Endothelial cell of umbilical vein (primary cell): ENCODE measurements around the gene PCGF6. TPM values are rescaled to one million over a fixed set of nuclear protein-coding genes. Genes with fewer than 3 reads are reported as not detected.

Experiments
- BruUV-seq: library from RNA; stranded (reverse); fragments of 400-500 nt; replicated peaks from 2 replicates; lab custom pipeline; 2021; lab: Mats Ljungman, UMichigan
- CTCF ChIA-PET: fragments of 300-600, 350-600 bp; sonication (Branson Sonifier 250); formaldehyde crosslinking; loops from one replicate; lab custom pipeline; 2021; ENCODE audit warnings: antibody characterized with exemption, inconsistent platforms; lab: Charles Lee
- POLR2A ChIA-PET: fragments of 300-600, 350-600 bp; sonication (Branson Sonifier 250); formaldehyde crosslinking; loops from one replicate; lab custom pipeline; 2021; ENCODE audit warnings: antibody characterized with exemption, inconsistent platforms; lab: Charles Lee
- DNase-seq: peaks from one replicate; pipeline ENCODE4 v3.0.0-alpha.2; 2011; ENCODE audit warnings: low read depth, low spot score
- FAIRE-seq: peaks from 2 replicates; lab custom pipeline; 2011; peaks lifted over from hg19 to GRCh38; lab: Jason Lieb, UNC
- H2AFZ ChIP-seq: 2 replicates; pipeline ENCODE4 v1.6.0; 2012; ENCODE audit warnings: low read depth, low read length, control low read depth, inconsistent platforms
- H3K27ac ChIP-seq: 2 replicates; pipeline ENCODE4 v1.5.1; 2011; ENCODE audit warnings: low read depth, mild to moderate bottlenecking, control low read depth, low read length, moderate library complexity; ENCODE audit not compliant: insufficient read depth
- H3K27me3 ChIP-seq, 2 experiments: 2 replicates each; pipeline versions ENCODE4 v1.6.0 to v1.6.1; 2011; ENCODE audit warnings: low read length in 2 of 2, mixed read lengths in 1 of 2; ENCODE audit not compliant: control insufficient read depth in 2 of 2, insufficient read depth in 2 of 2
- H3K36me3 ChIP-seq, 2 experiments: 2 replicates in 1 of 2; 3 replicates in 1 of 2; pipeline ENCODE4 v1.5.1; 2011; ENCODE audit warnings: low read length in 2 of 2, mild to moderate bottlenecking in 1 of 2, moderate library complexity in 1 of 2; ENCODE audit not compliant: control insufficient read depth in 2 of 2, insufficient read depth in 2 of 2; ENCODE audit errors: extremely low read depth in 1 of 2
- H3K4me1 ChIP-seq: 3 replicates; pipeline ENCODE4 v1.5.1; 2011; ENCODE audit warnings: mild to moderate bottlenecking, low read length; ENCODE audit not compliant: control insufficient read depth, insufficient read depth; ENCODE audit errors: extremely low read depth
- H3K4me2 ChIP-seq: 2 replicates; pipeline ENCODE4 v1.6.1; 2011; ENCODE audit warnings: low read length, control low read depth, mixed read lengths; ENCODE audit not compliant: insufficient read depth
- H3K4me3 ChIP-seq, 3 experiments: fragments of 200-600 bp in 1 of 3; sonication (generic), shearing (Covaris generic) in 1 of 3; replicated peaks in 1 of 3; 2 replicates each; pipeline ENCODE4 v1.5.1; 2011 to 2016; ENCODE audit warnings: control low read depth in 3 of 3, low read length in 3 of 3, mild to moderate bottlenecking in 2 of 3, inconsistent platforms in 1 of 3, low read depth in 1 of 3, moderate library complexity in 1 of 3; ENCODE audit not compliant: insufficient read depth in 1 of 3
- H3K79me2 ChIP-seq: 2 replicates; pipeline ENCODE4 v1.6.0; 2012; ENCODE audit warnings: low read length, inconsistent platforms; ENCODE audit not compliant: control insufficient read depth, insufficient read depth
- H3K9ac ChIP-seq: replicated peaks from 2 replicates; pipeline ENCODE3; 2011; ENCODE audit warnings: low read length, control low read depth; ENCODE audit not compliant: insufficient read depth; ENCODE audit errors: extremely low read depth
- H3K9me1 ChIP-seq: replicated peaks from 3 replicates; pipeline ENCODE4 v1.6.0; 2011; ENCODE audit warnings: mild to moderate bottlenecking, low read length; ENCODE audit not compliant: control insufficient read depth, insufficient read depth; ENCODE audit errors: extremely low read depth
- H3K9me3 ChIP-seq: replicated peaks from 2 replicates; pipeline ENCODE4 v1.5.1; 2012; ENCODE audit warnings: low read length, inconsistent platforms; ENCODE audit not compliant: control insufficient read depth, insufficient read depth
- H4K20me1 ChIP-seq: replicated peaks from 2 replicates; pipeline ENCODE3; 2011; ENCODE audit warnings: mild to moderate bottlenecking, low read length; ENCODE audit not compliant: control insufficient read depth, insufficient read depth; ENCODE audit errors: extremely low read depth
- EZH2 ChIP-seq: IDR thresholded peaks from 2 replicates; pipeline ENCODE4 v1.6.1; 2012; ENCODE audit warnings: borderline replicate concordance, low read depth, mild to moderate bottlenecking, moderate library complexity, low read length, inconsistent platforms; ENCODE audit not compliant: severe bottlenecking
- FOS ChIP-seq: IDR thresholded peaks from 2 replicates; pipeline ENCODE4 v1.6.1; 2011; ENCODE audit warnings: mild to moderate bottlenecking, low read length, moderate library complexity, borderline replicate concordance; ENCODE audit not compliant: insufficient read depth
- GATA2 ChIP-seq: IDR thresholded peaks from 2 replicates; pipeline ENCODE4 v1.7.0; 2011; ENCODE audit warnings: low read depth, mild to moderate bottlenecking, moderate library complexity, mixed read lengths, low read length; ENCODE audit not compliant: insufficient read length, insufficient read depth
- JUN ChIP-seq: IDR thresholded peaks from 2 replicates; pipeline ENCODE4 v1.6.1; 2011; ENCODE audit warnings: borderline replicate concordance, low read depth; ENCODE audit not compliant: insufficient read length, insufficient read depth
- MYC ChIP-seq: IDR thresholded peaks from one replicate; pipeline ENCODE4 v1.6.1; 2011; ENCODE audit warnings: mild to moderate bottlenecking, low read depth, low read length
- POLR2A ChIP-seq: IDR thresholded peaks from 2 replicates; pipeline ENCODE4 v1.6.1; 2012; ENCODE audit warnings: low read depth, mild to moderate bottlenecking, control low read depth, low read length
- POLR2AphosphoS5 ChIP-seq: IDR thresholded peaks from 2 replicates; pipeline ENCODE4 v1.6.1; 2012; ENCODE audit warnings: low read depth, mild to moderate bottlenecking, control low read depth, low read length, moderate library complexity; ENCODE audit not compliant: insufficient read depth
- dilution Hi-C: fragments of 300-500 bp; cut with MboI; formaldehyde crosslinking; loops from one replicate; pipeline ENCODE4 v1.15.0; 2019; ENCODE audit warnings: low sequenced_read_pairs; ENCODE audit not compliant: extremely low pct_ligation_motif_present
- intact Hi-C: fragments of 100-400 bp; cut with micrococcal nuclease; formaldehyde crosslinking; loops from one replicate; pipeline ENCODE4 v1.10.0; 2022
- polyA plus RNA-seq, 4 experiments: library from polyadenylated mRNA; depleted of rRNA in 3 of 4; stranded (reverse) in 3 of 4; unstranded in 1 of 4; fragments of >200 nt; gene quantifications; 2 replicates each; pipeline versions ENCODE4 v1.2.1 to v1.2.3, GENCODE V29; 2011 to 2012; ENCODE audit warnings: missing spikeins in 1 of 4
- total RNA-seq: library from RNA; stranded (reverse); gene quantifications from 2 replicates; pipeline ENCODE4 v1.2.3, GENCODE V29; 2021
- TF ChIP-seq, protein P1 (sequence below), 2 donors: IDR thresholded peaks; 1 replicate in 1 of 2; 2 replicates in 1 of 2; pipeline ENCODE4 v1.5.1; 2011; ENCODE audit warnings: low read length in 2 of 2, mild to moderate bottlenecking in 2 of 2, moderate library complexity in 2 of 2, control low read depth in 1 of 2, inconsistent platforms in 1 of 2, low read depth in 1 of 2; ENCODE audit not compliant: insufficient read depth in 1 of 2; ENCODE audit errors: extremely low read depth in 1 of 2
- TF ChIP-seq, protein P2 (sequence below): IDR thresholded peaks from 2 replicates; pipeline ENCODE4 v1.6.1; 2011; ENCODE audit not compliant: insufficient read depth, insufficient read length

Gene PCGF6
- total and polyA plus RNA-seq, 2 donors (not counting 3 experiments of a cell fraction or from before 2014, with no cell fraction given), result 3.8 to 11.3 TPM

DNA sequence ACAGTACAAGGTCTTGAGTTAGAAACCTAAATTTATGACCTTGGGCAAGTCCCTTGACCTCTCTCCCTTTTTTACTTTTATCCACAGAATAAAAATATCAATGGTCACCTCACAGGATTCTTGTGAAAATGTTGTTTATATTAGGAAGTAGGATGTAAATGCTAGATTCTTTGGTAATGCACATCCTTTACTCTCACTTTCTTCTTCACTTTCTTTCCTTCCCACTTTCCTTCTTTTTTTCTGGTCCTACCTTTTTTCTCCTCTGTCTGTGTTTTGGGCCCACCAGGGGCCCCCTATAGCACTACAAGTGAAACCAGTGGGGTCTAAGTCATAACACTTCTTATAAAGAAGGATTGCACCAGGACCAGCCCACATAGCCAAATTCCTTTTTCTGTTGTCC, 93.1 kb downstream of the PCGF6 start:
- Histone ChIP-seq H4K20me1 (no peaks in the 10 kb centered on the region), H3K4me1 (no peaks in the 10 kb centered on the region), H3K79me2 (no peaks in the 10 kb centered on the region), H2AFZ (no peak overlapping the region), H3K9ac (no peak overlapping the region), H3K9me3 (no peaks in the 10 kb centered on the region), H3K9me1 (no peaks in the 10 kb centered on the region), H3K4me3 (no peak overlapping the region), H3K36me3 (no peaks in the 10 kb centered on the region), H3K27me3 (peaks cover 0 to 5% of the 10 kb centered on the region in 2 experiments), H3K27ac (no peak overlapping the region), H3K4me2 (no peak overlapping the region)
- no peak for FAIRE-seq
- intact Hi-C loops (no loop called here), dilution Hi-C loops (no loop called here)
- no peak for TF ChIP-seq FOS
- no peak for TF ChIP-seq EZH2
- TF ChIP-seq, protein P1, sequence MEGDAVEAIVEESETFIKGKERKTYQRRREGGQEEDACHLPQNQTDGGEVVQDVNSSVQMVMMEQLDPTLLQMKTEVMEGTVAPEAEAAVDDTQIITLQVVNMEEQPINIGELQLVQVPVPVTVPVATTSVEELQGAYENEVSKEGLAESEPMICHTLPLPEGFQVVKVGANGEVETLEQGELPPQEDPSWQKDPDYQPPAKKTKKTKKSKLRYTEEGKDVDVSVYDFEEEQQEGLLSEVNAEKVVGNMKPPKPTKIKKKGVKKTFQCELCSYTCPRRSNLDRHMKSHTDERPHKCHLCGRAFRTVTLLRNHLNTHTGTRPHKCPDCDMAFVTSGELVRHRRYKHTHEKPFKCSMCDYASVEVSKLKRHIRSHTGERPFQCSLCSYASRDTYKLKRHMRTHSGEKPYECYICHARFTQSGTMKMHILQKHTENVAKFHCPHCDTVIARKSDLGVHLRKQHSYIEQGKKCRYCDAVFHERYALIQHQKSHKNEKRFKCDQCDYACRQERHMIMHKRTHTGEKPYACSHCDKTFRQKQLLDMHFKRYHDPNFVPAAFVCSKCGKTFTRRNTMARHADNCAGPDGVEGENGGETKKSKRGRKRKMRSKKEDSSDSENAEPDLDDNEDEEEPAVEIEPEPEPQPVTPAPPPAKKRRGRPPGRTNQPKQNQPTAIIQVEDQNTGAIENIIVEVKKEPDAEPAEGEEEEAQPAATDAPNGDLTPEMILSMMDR (IDR thresholded peaks at IDR 0.05; ENCODE audit: extremely low read depth in 1 of 2, insufficient read depth in 1 of 2, low read depth in 1 of 2, low read length in 2 of 2), result no peak
- TF ChIP-seq, protein P2, sequence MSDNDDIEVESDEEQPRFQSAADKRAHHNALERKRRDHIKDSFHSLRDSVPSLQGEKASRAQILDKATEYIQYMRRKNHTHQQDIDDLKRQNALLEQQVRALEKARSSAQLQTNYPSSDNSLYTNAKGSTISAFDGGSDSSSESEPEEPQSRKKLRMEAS, result no peak
- no peak for TF ChIP-seq POLR2A
- TF ChIP-seq MYC, result no peak
- TF ChIP-seq GATA2, result no peak
- TF ChIP-seq JUN, result no peak
- no peak for TF ChIP-seq POLR2AphosphoS5
- ChIA-PET POLR2A (no interaction called here), CTCF (no interaction called here)
- no peak for DNase-seq
- no TSS peak for BruUV-seq
